ENCODE data around the gene TRIM72.
A peak's percentile ranks its signal among the peaks of the same experiment; 100 is the strongest.
"Not testable (repeated sequence)": the region's sequence is repeated elsewhere in the genome, so short reads cannot be mapped to it uniquely, and the experiment has no call there.

Gene TRIM72

GRCh38 chr16:31256466-31256865 lies 42.5 kb downstream of the TRIM72 start:
- no peak for DNase-seq (ENCODE audit: low read depth in 2 of 2)

DNA sequence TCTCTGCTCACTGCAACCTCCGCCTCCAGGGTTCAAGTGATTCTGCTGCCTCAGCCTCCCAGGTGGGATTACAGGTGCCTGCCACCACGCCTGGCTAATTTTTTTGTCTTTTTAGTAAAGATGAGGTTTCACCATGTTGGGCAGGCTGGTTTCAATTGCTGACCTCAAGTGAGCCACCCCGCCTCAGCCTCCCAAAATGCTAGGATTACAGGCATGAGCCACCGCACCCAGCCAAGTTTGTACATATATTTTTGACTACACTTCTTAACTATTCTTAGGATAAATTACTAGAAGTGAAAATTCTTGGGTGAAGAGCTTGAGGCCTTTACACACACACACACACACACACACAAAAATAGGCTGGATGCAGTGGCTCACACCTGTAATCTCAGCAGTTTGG lies 44.4 kb downstream of the TRIM72 start:
- no peak for DNase-seq (ENCODE audit: low read depth in 2 of 2)

GRCh38 chr16:31260136-31260931 lies 46.4 kb downstream of the TRIM72 start:
- DNase-seq (ENCODE audit: low read depth in 2 of 2), result no peak

DNA sequence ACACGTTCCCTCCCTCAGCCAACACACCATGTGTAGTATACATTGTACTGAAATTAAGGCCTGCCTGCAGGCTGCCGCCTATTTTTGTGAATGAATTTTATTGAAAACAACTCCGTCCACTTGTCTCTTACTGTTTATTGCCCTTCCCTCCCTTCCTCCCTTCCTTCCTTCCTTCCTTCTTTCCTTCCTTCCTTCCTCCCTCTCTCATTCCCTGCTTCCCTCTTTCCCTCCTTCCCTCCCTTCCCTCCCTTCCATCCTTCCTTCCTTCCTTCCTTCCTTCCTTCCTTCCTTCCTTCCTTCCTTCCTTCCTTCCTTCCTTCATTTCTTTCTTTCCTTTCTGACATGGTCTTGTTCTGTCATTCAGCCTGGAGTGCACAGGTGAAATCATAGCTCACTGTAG lies 48.2 kb downstream of the TRIM72 start:
- no peak for DNase-seq (ENCODE audit: low read depth in 2 of 2)

- peak; percentile 59 to 67 for DNase-seq (ENCODE audit: low read depth in 2 of 2)
Measured at GRCh38 chr16:31265329-31266245, 51.7 kb downstream of the TRIM72 start.

DNA sequence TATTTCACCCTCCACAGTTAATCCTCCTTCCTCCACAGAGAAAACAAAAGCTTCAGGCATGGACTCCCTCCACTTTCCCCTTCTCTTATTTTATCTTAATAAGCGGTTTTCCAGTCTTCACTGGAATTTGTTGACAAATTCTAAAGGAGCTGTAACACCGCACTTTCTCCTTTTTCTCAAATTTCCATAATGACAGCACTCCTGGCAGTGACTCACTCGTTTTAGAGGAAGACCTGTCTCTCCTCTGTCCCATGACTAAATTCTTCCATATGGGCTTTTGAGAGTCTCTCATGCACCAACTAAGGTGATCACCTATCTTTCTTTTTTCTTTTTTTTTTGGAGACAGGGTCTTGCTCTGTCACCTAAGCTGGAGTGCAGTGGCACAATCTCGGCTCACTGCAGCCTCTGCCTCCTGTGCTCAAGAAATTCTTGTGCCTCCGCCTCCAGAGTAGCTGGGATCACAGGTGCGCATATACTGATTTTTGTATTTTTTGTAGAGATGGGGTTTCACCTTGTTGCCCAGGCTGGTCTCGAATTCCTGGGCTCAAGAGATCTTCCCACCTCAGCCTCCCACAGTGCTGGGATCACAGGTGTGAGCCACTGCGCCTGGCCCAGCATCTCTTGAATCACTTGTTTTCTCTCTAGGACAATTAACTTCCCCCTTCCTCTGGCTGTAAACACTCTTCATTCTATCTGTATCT lies 53.6 kb downstream of the TRIM72 start:
- no peak for DNase-seq (ENCODE audit: low read depth in 2 of 2)

- no peak for DNase-seq (ENCODE audit: low read depth in 2 of 2)
Measured at GRCh38 chr16:31268033-31268365, 54.1 kb downstream of the TRIM72 start.

DNA sequence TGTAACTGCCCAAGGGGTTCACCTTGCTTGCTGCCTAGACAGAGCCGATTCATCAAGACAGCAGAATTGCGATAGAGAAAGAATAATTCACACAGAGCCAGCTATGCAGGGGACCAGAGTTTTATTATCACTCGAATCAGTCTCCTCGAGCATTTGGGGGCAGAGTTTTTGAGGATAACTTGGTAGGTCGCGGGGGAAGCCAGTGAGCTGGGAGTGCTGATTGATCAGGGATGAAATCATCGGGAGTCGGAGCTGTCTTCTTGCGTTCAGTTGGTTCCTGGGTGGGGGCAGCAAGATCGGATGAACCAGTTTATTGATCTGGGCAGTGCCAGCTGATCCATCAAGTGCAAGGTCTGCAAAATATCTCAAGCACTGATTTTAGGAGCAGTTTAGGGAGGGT lies 55.0 kb downstream of the TRIM72 start:
- no peak for DNase-seq (ENCODE audit: low read depth in 2 of 2)

- no peak for DNase-seq (ENCODE audit: low read depth in 2 of 2)
Measured at GRCh38 chr16:31269541-31269940, 55.6 kb downstream of the TRIM72 start.

GRCh38 chr16:31269973-31270372 lies 56.1 kb downstream of the TRIM72 start:
- DNase-seq (ENCODE audit: low read depth in 2 of 2), result not testable (repeated sequence)

DNA sequence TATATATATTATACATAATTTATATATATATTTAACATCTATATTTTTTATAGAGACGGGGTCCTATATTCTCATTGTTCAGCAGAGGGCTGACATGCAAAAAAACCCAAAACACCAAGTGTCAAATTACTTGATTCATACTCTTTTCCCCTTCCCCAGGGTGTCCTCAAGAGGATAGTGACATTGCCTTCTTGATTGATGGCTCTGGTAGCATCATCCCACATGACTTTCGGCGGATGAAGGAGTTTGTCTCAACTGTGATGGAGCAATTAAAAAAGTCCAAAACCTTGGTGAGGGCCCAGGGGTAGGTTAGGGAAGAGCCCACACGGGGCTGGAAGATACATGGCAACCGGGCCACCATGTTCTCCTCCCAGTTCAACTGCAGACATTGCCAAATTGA lies 56.9 kb downstream of the TRIM72 start:
- no peak for DNase-seq (ENCODE audit: low read depth in 2 of 2)

- no peak for DNase-seq (ENCODE audit: low read depth in 2 of 2)
Measured at GRCh38 chr16:31271621-31272190, 57.8 kb downstream of the TRIM72 start.

GRCh38 chr16:31273187-31273586 lies 59.3 kb downstream of the TRIM72 start:
- DNase-seq (ENCODE audit: low read depth in 2 of 2), result no peak

DNA sequence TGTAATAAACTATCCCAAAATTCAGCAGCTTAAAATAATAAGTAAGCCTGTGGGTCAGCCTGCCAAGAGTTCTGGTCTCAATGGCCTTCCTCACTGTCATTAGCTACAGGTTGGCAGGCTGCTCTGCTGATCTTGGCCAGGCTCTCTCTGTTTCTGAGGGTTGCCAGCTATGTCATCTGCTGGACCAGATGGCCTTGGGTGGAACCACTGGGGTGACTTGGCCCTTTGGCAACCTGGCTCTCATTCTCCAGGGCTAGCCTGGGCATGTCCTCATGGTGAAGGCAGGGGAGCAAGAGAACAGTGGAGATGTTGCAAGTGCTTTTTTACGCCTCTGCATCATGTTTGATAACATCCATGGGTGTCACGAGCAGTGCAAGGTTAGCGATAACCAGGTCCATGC lies 59.8 kb downstream of the TRIM72 start:
- DNase-seq (ENCODE audit: low read depth in 2 of 2), result no peak

DNA sequence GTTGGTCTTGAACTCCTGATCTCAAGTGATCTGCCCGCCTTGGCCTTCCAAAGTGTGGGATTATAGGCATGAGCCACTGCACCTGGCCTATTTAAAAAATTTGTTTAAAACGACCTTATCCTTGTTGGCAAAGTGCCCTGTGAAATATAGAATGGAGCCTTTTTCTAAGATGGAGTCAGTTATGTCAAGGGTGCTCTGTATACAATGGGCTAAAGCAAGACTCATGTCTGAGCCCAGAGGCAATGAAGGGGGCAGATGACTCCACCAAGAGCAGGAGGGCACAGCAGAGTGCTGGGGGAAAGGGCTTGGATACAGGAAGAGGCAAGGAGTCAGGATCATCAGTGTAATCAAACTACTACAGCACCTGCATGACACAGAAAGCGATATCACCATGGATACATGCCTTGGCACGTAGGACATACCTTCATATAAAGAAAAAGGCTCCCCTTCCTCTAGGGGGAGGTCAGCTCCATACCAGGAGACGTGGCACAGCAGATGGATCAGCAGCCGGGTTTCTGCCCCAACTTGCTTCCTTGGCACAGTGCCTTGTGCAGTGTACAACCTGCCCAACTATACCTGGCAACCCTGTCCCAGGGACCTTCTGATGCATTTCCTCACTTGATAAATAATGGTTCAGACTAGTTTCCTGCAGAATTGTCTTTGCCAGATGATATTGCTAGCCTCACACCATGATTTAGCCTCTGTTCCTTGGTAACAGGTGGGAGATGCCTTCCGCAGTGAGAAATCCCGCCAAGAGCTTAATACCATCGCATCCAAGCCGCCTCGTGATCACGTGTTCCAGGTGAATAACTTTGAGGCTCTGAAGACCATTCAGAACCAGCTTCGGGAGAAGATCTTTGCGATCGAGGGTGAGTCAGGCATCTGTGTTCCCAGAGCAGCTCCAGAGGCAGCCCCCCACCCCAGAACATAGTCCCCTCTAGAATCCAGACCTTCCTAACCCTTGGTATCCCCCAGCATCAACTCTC lies 61.2 kb downstream of the TRIM72 start:
- DNase-seq (ENCODE audit: low read depth in 2 of 2), result no peak

GRCh38 chr16:31276600-31276999 lies 62.7 kb downstream of the TRIM72 start:
- no peak for DNase-seq (ENCODE audit: low read depth in 2 of 2)

DNA sequence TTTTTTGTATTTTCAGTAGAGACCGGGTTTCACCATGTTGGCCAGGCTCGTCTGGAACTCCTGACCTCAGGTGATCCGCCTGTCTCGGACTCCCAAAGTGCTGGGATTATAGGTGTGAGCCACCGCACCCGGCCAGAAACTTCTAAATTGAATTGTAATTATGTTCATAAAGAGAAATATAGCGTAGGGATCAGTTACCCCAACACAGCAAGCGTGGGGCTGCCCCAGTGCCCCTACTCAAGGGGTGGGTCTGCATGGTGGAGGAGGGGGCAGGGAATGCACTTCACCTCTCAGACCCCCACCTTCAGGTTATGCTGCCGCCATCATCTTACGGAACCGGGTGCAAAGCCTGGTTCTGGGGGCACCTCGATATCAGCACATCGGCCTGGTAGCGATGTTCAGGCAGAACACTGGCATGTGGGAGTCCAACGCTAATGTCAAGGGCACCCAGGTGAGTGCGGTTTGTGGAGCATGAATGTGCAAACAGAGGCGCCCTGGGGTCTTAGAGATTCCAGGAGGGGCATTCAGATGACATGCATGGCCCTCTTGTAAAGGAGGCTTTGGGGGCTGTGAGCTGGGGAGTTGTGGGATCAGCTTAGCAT lies 63.8 kb downstream of the TRIM72 start:
- DNase-seq (ENCODE audit: low read depth in 2 of 2), result no peak

GRCh38 chr16:31278853-31279252 lies 64.9 kb downstream of the TRIM72 start:
- DNase-seq (ENCODE audit: low read depth in 2 of 2), result not testable (repeated sequence)
